GM19452 (cell line): ENCODE measurements around the gene YBX2.
"Not testable (repeated sequence)": the region's sequence is repeated elsewhere in the genome, so short reads cannot be mapped to it uniquely, and the experiment has no call there.

Experiments used
- ATAC-seq: cut with Tn5 transposase; IDR thresholded peaks from one replicate; pipeline ENCODE4 v1.9.1; 2021; ENCODE audit not compliant: unreplicated experiment

YBX2 gene

GRCh38 chr17:7294614-7295153 lies at the start of gene YBX2:
YBX2 (minus strand) TSS chr17:7294639; CDS start chr17:7294500, 139 bp downstream.
- ATAC-seq, result no peak

DNA sequence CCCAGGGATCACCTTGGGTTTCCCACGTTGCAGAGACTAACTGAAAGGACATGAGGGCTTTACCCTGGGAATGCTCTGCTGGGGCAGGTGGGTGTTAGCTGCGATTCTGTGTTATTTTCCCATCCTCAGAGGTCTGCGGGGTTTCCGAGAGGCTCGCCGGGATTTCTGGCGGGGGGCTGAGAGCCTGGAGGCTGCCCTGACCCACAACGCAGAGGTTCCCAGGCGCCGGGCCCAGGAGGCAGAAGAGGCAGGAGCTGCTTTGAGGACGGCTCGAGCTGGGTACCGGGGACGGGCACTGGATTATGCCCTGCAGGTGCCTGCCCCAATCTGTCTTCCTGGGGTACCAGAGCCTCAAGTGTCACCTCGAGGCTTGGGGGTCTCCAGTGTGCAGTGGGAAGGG lies 48.8 kb upstream of the YBX2 start:
- no peak for ATAC-seq

DNA sequence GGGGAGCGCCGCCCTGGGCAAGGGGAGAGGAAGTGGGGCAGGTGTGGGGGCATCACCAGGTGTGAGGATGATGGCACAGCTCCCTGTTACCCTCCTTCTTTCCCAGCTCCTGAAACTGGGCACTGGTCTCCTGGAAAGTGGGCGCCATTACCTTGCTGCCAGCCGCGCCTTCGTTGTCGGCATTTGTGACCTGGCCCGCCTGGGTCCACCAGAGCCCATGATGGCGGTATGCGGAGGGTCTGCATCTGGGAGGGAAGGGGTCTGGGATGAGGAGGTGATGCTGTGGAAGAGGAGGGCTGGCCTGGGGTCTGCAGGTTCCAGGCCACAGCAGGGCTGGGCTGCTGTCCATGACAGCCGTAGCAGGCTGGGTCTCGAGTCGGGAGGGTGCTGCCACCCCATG lies 47.4 kb upstream of the YBX2 start:
- no peak for ATAC-seq

DNA sequence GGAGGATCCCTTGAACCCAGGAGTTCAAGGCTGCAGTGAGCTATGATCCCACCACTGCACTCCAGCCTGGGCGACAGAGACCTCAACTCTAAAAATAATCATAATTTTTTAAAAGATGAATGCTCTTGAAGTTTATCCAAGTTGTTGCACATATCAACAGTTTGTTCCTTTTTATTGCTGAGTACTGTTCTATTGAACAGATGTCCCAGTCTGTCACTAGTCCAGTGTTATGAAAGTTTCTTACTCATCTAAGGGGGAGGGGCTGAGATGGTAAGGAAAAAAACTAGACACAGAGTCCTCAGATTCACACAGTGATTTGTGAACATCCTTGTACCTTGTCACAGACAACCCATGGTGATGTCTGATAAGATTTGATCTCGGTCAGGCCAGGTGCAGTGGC lies 45.7 kb upstream of the YBX2 start:
- no peak for ATAC-seq

GRCh38 chr17:7337600-7337999 lies 43.2 kb upstream of the YBX2 start:
- not testable (repeated sequence) for ATAC-seq

DNA sequence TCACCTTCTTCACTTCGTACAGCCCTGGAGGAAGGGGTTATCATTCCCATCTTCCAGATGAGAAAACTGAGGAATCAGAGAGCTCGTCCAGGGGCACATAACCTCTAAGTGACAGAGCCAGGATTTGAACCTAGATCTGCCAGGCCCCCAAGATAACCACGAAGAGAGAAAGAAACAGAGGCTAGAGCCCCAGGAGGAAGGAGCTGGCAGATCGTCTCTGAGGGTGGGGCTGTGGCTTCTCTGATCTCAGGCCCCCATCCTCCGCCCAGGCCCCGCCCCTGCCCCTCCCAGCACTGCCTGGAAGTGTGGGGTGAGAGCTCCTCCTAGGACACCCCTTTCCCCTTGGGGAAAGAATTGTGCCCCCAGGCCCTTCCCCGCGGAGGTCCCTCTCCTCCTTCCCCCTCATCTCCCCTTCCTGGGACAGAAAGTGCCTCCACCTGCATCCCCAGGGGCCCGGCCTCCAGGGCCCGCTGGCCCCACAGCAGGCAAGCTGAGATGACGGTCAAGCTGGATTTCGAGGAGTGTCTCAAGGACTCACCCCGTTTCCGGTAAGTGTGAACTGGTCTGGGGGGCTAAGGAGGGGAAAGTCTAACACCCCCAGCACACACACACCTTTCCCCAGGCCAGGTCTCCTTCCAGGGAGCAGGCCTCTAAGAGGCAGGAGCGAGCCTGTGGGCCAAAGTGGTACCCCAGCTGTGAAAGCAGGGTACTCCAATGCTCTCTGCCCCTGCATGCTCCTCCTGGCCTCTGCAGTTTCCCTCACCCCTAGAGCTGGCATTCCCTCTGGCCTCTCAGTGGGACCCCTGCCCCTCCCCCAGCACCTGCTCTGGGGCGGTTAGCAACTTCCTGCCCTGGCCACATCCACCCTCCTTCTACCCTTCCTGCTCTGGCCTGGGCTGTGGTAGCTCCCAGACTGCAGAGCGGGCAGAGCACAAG lies 42.1 kb upstream of the YBX2 start, which contains the start of gene ACAP1:
Gene ACAP1 (plus strand): TSS at position 290 of the 936 bp plus-strand sequence. CDS start 206 bp downstream, at position 496.
- peak; percentile 57 for ATAC-seq

- not testable (repeated sequence) for ATAC-seq
Measured at GRCh38 chr17:7335765-7336164, 41.3 kb upstream of the YBX2 start.

GRCh38 chr17:7334938-7335538 lies 40.6 kb upstream of the YBX2 start:
- no peak for ATAC-seq

- ATAC-seq, result not testable (repeated sequence)
Measured at GRCh38 chr17:7332600-7333069, 38.2 kb upstream of the YBX2 start.

DNA sequence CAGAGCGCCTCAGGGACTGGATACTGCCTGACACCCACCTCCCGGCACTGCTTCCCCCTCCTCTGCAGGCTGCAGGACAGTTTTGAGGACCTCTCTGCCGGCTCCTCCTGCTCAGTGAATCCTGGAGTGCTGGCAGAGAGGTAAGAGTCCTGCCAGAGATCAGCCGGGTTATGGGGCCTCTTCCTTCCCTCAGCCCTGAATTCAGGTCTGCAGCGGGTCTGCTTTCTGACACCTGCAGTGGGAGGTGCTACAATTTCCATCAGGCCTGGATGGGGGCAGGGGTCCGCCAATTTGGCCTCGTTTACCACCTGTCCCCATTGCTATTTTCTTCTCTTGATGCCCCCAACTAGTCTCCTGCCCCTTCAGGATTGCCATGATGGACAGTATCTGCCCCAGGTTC lies 37.7 kb upstream of the YBX2 start:
- no peak for ATAC-seq

DNA sequence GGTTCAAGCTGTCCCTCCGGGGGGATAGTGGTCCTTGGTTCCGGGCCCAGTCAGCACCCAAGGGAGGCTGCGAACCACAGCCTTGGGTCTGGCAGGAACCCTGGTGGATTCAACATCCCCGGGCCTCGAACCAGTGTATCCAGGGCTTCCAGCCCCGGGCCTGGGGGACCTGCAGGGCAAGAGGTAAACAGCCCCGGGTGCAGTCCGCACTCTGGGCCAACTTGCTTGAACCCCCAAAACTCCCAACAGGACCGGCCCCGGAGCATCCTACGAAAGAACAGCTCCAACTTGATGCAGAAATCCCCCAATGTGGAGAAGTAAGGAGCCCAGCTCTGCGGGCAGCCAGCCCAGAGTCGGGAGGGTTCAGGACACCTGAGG lies 36.2 kb upstream of the YBX2 start:
- ATAC-seq, result no peak

- ATAC-seq, result peak; percentile 42
Measured at GRCh38 chr17:7329997-7330637, 35.7 kb upstream of the YBX2 start.

DNA sequence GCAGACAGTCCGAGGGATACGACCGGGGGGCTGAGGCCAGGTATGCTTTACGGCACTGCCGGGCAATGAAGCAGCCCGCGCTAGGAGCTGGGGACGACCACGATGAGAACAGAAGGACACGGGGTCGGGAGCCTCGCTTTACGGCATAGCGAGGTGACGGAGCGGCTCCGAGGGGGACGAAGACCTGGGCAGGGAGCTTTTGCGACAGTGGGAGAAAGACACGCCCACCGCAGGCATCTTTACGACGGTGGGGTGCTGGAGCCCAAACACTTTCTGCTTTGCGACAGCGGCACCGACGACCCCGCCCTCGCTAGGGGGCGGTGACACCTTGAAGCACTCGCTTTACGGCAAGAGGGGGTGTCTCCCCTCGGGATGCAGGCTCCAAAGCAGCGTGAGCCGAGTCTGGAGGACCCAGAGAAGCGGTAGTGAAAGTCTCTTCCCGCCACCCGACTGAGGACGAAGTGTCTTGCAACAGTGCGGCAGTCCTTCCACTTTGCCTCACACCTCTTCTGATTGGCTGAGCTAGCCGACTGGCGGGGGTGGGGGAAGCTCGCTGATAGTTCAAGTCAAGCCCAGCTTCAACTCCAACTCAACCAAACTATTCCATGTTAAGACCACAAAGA lies 35.0 kb upstream of the YBX2 start:
- peak; percentile 56 for ATAC-seq

- ATAC-seq, result peak; percentile 18
Measured at GRCh38 chr17:7328840-7329373, 34.5 kb upstream of the YBX2 start, which contains the start of gene NEURL4. NEURL4 (minus strand) TSS chr17:7329335; CDS start chr17:7329312, 23 bp downstream.

DNA sequence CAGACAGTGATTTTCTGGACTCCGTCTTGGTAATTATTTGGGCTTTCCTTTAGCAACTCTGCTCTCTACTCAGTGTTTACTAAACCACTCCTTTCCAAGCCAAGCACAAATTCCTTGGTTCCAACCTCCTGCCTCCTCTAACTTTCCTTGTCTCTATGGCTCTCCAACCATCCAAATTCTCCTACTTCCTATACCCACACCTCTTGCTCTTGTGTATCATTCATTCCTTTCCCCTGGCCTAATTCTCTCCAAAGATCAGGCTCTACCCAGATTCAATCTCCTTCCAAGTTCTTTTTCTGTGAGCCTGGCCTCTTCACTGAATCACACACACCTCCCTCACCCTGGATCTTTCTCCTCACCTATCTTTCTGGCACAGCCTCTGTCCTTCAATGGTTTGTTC lies 33.6 kb upstream of the YBX2 start:
- ATAC-seq, result no peak

DNA sequence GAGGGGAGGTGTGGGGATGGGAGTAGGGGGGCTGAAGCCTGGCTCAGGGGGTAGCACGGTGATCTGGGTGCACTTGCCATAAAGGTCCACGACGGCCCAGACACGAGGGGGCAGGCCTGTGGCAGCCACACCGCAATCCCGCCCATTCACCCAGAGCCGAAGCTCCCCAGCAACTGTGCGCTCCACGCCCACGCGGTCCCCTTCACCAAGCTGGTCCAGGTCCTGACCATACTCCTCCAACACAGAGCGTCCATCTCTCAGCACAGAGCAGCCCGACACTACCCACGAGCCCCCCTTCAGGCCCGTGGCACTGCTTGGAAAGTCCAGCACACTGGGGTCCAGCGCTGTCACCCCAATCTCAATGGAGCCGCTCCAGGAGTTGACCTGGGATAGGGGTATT lies 33.1 kb upstream of the YBX2 start:
- no peak for ATAC-seq

- ATAC-seq, result no peak
Measured at GRCh38 chr17:7327056-7327455, 32.6 kb upstream of the YBX2 start.

DNA sequence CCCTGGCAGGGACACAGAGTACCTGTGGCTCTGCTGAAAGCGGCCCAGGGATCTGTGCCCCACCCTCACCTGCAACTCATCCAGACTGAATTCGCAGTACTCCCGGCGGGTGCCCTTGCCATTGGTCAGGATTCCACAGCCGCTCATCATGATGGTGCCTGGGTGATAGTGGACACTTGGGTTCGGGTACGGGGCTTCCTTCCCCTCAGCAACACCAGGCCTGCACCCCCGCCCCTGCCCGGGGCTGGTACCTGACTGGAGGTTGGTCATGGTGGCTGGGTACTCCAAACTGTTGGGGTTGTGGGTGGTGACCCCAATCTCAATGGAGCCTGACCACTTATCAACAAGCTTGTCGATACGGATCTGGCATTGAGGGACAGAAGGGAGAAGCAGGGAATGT lies 31.7 kb upstream of the YBX2 start:
- no peak for ATAC-seq

GRCh38 chr17:7325031-7325528 lies 30.6 kb upstream of the YBX2 start:
- no peak for ATAC-seq

DNA sequence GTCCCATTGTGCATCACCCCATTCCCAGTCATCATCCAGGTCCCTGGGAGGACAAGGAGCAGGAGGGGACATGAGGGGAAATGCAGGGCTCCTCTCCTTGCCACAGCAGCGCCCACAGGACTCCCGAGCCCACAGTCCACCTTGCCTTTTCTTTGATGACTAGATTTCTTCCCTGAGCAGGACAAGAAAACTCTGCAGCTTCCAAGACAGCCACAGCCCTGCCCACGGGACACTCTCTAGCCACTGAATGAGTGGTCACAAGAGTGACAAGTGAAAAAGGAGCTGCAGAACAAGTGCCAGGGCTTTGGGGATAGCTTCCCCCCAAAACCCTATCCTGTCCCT lies 30.0 kb upstream of the YBX2 start:
- ATAC-seq, result no peak
